GM18868 (cell line): Measurements from ENCODE around the gene TRAF2.
A peak's percentile ranks its signal among the peaks of the same experiment; 100 is the strongest.
"Not testable (repeated sequence)": the region's sequence is repeated elsewhere in the genome, so short reads cannot be mapped to it uniquely, and the experiment has no call there.

Experiments used
- ATAC-seq: cut with Tn5 transposase; IDR thresholded peaks from one replicate; pipeline ENCODE4 v1.9.1; 2021; ENCODE audit warnings: mild to moderate bottlenecking, moderate library complexity; ENCODE audit not compliant: unreplicated experiment

Gene TRAF2, protein sequence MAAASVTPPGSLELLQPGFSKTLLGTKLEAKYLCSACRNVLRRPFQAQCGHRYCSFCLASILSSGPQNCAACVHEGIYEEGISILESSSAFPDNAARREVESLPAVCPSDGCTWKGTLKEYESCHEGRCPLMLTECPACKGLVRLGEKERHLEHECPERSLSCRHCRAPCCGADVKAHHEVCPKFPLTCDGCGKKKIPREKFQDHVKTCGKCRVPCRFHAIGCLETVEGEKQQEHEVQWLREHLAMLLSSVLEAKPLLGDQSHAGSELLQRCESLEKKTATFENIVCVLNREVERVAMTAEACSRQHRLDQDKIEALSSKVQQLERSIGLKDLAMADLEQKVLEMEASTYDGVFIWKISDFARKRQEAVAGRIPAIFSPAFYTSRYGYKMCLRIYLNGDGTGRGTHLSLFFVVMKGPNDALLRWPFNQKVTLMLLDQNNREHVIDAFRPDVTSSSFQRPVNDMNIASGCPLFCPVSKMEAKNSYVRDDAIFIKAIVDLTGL

DNA sequence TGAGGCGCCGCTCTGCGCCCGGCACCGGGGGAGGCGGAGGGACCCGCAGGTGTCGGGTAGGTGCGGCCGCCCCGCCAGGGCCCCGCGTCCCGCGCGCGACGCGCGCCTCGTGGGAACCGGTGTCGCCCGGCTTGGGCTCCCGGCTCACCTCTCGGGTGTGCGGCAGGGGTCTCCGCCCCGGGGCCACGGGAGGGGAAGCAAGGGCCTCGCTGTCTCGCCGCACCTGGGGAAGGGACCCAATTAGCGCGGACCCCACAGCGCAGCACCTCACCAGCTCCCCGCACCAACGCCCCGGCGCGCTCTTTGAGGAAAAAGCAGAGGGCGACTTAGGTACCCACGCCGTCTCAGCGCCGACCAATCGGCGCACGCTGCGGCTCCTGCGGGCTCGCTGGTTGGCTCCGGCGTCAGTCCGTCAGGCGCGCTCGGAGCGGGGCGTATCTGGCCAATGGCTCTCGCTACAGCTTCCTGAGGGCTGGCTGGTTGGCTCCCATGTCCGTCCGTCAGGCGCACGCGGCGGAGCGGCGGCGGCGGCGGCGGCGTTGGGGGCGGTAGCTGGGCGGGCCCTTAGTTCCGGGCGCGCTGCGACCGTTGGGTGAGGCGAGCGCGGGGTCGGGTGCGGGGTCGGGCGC is at the start of gene TRAF2:
TRAF2 (plus strand) TSS at position 567 of the 629 bp plus-strand sequence. CDS start 12,225 bp downstream, outside the sequence.
- peak; percentile 85 for ATAC-seq

DNA sequence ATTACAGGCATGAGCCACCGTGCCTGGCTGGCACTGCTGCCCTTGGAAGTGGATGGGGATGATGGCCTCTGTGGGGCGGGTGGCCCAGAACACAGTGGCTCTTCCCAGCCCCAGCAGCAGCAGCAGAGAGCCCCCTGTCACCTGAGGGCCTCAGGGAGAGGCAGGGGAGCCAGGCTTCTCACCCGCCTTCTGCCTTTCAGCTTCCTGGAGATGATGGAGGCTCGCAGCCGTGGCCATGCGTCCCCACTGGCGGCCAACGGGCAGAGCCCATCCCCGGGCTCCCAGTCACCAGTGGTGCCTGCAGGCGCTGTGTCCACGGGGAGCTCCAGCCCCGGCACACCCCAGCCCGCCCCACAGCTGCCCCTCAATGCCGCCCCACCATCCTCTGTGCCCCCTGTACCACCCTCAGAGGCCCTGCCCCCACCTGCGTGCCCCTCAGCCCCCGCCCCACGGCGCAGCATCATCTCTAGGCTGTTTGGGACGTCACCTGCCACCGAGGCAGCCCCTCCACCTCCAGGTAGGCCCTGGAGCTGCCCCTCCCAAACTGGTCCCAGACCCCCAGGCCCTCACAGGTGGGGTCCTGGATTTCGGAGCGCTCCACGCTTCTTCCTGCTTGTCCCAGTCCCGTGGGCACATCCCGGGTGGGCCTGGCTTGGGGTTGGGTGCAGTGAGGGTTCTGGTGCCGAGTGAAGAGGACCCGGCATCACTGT is 49.0 kb upstream of the TRAF2 start:
- ATAC-seq, result no peak

DNA sequence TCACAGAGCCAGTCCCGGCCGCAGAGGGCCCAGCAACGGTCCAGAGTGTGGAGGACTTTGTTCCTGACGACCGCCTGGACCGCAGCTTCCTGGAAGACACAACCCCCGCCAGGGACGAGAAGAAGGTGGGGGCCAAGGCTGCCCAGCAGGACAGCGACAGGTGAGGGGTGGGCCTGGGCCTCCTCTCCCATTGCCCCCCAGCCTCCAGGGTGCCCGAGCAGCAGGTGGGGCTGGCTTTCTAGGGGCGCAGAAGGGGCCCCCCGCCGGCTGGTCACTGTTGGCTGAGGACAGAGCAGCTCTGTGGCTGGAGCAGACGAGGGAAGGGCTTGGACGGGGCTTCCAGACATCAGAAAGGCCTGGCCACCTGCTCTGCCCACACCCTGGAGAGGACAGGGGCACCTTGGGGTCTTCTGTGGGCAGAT is 48.4 kb upstream of the TRAF2 start:
- ATAC-seq, result not testable (repeated sequence)

DNA sequence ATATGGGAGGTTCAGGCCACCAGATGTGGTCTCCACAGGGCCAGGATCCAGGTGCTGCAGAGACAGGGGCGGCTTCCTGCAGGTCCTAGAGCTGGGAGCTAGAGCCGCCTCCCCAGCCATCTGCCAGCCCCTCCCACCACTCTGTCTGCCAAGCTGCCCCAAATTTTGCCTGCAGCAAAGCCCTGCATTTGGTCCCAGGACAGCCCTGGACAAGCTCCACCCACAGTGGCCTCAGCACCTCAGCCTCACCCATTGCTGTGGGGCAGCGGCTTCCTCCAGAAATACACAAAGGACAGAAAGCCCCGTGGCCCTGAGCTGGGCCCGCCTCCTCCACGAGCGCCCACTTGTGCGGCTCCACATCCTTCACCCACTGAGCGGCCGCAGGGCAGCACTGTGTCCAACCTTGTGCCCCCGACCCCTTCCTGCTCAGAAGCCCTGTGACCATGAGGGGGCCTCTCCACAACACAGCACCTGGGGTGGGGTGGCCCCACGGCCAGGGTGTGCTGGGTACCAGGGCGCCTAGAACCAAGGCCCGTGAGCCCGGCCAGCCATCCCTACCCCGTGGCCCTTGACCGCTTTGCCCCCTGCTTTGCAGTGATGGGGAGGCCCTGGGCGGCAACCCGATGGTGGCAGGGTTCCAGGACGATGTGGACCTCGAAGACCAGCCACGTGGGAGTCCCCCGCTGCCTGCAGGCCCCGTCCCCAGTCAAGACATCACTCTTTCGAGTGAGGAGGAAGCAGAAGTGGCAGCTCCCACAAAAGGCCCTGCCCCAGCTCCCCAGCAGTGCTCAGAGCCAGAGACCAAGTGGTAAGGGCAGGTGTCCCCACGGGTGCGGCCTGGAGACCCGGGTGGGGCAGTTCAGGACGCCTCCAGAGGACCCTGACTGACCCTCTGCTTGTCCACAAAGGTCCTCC is 47.7 kb upstream of the TRAF2 start:
- no peak for ATAC-seq

DNA sequence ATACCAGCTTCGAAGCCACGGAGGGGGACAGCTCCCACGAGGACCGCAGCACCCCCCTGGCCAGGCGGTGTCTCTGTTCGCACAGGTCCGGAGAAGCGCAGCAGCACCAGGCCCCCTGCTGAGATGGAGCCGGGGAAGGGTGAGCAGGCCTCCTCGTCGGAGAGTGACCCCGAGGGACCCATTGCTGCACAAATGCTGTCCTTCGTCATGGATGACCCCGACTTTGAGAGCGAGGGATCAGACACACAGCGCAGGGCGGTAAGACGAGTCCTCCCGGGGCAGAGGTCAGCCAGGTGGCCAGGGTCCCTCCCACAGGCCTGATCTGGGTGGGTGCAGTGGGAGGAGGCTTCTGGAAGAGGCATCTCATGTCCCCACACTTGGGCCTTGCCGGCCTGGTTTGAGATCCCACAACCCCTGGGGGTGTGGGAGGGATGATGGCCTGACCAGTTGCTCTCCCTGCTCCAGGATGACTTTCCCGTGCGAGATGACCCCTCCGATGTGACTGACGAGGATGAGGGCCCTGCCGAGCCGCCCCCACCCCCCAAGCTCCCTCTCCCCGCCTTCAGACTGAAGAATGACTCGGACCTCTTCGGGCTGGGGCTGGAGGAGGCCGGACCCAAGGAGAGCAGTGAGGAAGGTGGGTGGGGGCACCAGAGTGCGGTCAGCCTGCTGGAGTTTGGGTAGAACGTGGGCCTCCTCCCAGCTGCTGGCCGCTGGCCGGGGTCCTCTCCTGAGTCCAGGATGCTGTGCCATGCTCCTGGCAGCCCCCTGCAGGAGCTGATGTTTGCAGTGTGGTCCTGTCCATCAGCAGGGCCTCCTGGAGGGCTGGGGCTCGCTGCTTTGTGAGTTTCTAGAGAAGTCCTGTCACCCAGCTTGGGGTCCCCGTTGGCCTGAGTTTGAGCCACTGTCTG is 46.8 kb upstream of the TRAF2 start:
- ATAC-seq, result no peak

DNA sequence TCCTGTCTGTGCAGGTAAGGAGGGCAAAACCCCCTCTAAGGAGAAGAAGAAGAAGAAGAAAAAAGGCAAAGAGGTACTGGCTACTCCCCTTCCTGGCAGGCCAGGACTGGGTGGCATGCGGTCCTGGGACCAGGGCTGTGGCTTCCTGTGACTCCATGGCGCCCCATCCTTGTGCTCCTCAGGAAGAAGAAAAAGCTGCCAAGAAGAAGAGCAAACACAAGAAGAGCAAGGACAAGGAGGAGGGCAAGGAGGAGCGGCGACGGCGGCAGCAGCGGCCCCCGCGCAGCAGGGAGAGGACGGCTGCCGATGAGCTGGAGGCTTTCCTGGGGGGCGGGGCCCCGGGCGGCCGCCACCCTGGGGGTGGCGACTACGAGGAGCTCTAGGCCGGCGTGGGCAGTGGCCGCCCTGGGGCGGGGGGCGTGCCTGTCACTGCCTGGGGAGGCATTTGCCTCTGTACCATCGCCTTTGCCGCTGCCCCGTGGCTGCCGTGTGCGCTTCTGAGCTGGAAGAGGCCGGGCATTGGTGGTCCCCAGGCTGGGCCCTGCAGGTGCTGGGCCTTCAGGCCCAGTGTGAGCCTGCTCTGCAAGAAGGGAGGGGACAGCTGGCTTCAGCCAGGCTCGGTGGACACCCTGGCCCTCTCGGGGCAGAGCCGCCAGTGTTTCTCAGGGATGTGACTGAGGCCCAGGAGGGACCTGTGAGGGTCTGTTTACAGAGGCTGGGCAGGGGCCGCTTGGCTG is 46.0 kb upstream of the TRAF2 start:
- no peak for ATAC-seq

DNA sequence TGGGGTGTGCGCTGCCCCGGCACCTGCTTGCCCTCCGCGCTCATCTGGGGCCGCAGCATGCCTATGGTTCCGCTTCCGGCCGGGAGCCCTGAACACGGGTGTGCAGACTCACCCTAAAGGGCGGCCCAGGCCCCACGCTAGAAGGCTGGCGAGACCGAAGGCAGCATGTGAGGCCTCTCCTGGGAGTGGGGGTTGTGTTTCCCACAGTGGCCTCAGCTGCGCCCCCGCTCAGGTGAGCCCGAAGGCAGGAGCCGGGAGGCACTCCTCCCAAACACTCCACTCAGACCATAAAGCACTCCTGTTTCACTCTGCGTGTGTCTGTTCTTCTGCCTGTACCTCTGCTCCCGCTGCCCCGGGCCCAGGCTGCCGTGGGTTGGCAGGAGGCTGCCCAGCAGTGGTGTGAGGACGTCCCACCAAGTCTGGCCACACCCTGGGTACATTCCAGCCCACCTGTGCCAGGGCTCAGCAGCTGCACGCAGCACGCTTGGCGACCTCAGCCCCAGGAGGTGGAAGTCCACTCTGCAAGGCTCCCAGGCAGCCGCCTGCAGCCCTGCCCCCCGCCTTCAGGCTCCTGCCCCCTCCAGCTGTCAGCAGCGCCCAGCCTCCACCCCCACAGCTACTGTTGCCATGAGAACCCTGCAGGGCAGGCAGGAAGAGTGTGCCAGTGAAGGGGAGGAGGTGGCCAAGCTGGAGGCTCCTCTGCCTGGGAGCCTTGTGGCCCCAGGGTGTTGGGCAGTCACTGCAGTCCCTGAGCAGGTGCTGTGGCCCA is 45.3 kb upstream of the TRAF2 start:
- ATAC-seq, result no peak

DNA sequence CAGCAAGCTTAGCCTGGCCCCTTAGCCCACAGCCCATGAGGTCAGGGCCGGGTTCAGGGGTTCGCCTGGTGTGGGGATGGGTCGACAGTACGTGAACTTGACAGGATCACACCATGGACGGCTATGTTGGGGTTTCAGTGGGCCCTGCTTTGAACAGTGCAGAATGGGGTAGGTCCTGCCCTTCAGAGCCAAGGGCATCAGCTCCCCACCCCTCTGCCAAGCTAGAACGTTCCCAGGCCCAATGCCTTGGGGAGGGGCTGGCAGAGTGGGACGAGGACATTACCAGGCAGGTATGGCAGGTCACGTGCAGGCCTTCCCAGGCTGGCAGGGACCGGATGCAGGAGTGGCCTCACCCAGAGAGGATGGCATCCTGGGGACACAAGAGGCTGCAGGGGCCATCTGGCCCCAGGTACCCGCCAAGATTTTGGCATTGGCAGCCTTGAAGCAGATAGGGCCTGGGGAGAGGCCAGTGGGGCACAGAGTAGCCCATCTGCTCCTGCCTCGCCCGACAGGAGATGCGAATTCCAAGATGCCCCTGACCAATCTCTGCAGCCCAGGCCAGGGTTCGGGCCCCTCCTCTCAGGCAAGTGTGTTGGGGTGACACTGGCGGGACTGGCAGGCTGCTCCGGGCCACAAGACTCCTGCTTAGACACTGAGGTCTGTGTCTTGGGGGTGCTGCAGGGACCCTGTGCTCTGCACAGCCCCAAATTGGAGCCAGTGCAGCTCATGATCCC is 44.5 kb upstream of the TRAF2 start:
- not testable (repeated sequence) for ATAC-seq

DNA sequence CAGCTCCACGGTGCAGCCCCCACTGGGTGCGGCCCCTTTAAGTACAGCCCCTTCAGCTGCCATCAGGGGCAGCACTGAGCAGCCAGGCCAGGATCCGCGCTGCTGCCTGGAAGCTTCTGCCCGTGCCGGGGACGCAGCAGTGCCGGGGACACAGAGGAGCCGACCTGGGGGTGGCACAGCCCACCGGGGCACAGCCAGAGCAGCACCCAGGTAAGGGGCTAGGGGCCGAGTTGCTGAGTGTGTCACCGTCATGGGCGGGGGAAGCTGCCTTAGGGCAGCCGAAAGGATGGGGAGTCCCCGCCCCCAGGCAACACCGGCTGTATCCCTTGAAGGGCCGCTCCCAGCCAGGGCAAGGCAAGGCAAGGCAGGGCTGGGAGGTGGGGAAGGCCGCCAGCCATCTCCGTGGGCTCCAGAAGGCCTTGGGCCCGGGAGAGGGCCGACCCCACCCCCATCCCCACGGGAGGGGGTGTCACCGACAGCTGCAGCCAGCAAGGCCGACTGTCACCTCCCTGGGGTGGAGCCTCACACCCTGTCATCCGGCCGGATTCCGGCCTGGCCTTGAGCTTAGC is 43.9 kb upstream of the TRAF2 start, which contains the start of gene AJM1:
AJM1 (plus strand) TSS at position 99 of the 569 bp plus-strand sequence. CDS start 1,937 bp downstream, outside the sequence.
- ATAC-seq, result peak; percentile 83

DNA sequence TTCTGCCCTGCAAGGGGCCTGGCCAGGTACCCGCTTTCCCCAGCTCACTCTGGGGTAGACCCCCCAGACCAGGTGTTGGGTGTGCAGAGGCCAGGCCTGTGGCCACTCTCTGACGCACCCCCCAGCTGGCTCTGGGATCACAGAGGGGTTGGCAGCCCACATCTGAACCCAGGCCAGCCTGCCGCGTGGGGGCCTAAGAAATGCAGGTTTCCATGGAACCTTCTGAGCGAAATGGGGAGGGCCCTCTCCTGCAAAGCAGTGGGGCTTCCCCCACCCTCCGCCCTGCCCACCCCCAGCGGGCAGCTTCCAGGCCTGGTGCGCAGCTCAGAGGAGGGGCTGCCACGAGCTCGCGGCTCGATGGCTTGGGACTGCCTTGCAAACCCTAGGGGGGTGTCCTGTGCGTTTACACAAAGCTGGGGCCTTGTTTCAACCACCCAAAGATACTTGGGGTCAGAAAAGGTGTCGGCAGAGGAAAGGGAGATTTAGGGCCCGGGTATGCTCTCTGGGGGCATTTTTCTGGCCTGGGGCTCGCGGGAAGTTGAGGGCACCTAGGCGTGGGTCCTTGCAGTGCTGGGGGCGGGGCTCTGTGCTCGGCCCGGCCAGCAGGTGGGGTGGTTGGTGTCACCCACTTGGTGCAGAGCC is 43.0 kb upstream of the TRAF2 start:
- not testable (repeated sequence) for ATAC-seq

DNA sequence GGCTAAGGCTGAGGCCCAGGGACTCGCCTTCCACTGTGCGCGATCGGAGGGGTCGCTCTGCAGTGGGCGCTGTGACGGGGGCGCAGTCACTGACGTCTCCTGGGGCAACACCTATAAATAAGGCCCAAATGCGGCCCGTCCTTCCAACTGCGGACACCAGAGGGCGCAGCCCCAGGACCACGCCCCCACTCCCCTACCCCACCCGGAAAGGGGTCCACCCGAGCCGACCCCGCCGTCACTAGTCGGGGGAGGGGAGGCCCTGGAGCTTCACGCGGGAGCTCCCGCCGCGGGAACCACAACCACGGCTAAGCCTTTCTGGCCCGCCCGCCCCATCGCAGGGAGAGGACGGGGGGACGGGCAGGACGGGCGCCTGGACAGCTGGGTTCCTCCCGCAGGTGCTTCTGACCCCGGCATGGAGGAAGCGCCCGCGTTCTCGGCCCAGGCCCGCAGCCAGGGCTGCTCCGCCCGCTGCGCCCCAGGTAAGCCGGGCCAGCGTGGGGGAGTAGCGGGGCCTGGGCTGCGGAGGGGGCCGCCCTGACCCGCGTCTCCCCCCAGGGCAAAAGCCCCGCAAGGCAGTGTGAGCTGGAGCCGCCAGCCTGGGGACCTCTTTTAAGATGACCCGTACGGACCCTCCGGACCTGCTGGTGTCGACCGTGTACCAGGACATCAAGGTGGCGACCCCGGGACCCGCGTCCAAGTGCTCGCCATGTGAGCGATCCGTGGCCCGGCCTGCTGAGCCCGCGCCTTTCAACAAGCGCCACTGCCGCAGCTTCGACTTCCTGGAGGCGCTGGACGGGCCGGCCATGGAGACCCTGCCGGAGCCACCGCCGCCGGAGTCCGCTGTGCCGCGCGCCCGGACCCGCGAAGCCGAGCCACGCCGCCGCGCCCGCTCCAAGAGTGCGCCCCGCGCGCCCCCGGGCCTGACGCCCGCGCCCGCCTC is 42.2 kb upstream of the TRAF2 start:
- not testable (repeated sequence) for ATAC-seq

DNA sequence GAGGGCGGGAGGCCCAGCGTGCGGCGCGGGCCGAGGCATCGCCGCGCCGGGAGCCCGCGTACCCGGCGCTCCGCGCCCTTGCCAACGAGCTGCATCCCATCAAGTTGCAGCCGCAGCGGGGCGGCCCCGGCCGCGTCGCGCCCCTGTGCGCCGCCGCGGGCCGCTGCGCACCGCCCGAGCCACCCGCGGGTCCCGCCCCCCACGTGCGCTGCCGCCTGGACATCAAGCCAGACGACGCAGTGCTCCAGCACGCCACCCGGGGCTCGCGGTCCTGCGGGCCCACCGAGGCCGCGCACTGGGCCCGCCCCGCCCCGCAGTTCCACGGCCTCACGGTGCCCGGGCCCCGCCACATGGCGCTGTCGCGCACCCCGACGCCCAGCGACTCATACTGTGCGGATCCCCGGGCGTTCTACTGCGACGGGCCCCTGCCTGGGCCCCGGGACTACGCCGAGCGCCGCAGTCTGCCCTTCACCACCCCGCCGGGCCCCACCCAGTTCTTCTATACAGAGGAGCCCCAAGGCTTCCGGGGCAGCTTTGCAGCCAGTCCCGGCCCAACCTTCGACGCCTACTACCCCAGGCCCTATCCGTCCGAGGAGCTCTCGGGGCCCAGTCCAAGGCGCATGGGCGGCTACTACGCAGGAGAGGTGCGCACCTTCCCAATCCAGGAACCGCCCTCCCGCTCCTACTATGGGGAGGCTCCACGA is 41.4 kb upstream of the TRAF2 start:
- no peak for ATAC-seq

DNA sequence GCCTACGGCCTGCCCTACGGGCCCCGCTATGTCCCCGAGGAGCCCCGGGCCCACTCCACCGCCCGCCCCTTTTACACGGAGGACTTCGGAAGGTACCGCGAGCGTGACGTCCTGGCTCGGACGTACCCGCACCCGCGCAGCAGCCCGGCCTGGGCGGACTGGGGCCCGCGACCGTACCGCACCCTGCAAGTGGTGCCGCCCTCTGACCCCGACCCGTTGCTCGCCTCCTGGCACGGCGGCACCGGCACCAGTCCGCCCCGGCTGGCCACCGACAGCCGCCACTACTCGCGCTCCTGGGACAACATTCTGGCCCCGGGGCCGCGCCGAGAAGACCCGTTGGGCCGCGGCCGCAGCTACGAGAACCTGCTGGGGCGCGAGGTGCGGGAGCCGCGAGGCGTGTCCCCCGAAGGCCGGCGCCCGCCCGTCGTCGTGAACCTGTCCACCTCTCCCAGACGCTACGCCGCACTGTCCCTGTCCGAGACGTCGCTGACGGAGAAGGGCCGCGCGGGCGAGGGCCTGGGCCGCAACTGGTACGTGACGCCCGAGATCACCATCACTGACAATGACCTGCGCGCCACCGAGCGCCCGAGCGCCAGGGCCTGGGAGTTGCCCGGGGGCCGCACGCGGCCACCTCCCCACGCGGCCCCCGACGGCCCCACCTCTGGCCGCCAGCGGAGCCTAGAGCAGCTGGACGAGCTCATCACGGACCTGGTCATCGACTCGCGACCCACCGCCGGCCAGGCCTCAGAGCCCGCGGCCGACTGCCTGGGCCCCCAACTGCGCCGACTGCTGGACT is 40.7 kb upstream of the TRAF2 start:
- no peak for ATAC-seq
